SK-MEL-5 (cell line): ENCODE measurements around the gene HPGDS. TPM values are rescaled to one million over a fixed set of nuclear protein-coding genes. Genes with fewer than 3 reads are reported as not detected.

Experiments
- total RNA-seq: library from RNA; depleted of rRNA; stranded (reverse); fragments of >200 nt; shearing (Covaris generic); gene quantifications from 2 replicates; pipeline ENCODE4 v1.2.3, GENCODE V29; 2014; rRNA removed

Gene HPGDS
- total RNA-seq, 1 experiment from 2014 or later = not detected

Other genes with a start within 250 kb of the HPGDS start
- gene SMARCAD1, start 135.0 kb downstream of the HPGDS start, total RNA-seq = 40.7 TPM in 2 replicates
- 21.2 and 25.4 TPM in 2 replicates for gene PDLIM5, start 109.1 kb upstream of the HPGDS start, total RNA-seq